Immature natural killer cell (primary cell): ENCODE measurements around the gene PARK7. TPM values are rescaled to one million over a fixed set of nuclear protein-coding genes. Genes with fewer than 3 reads are reported as not detected.

Experiments used
- DNase-seq, 3 donors: peaks; one replicate each; pipeline ENCODE4 v3.0.0; 2022; ENCODE audit warnings: mixed read lengths in 1 of 3
- H3K27ac Mint-ChIP-seq, 6 donors: one replicate each; pipeline ENCODE4 v1.8.0; 2020; ENCODE audit warnings: mixed read lengths in 6 of 6, mild to moderate bottlenecking in 5 of 6, inconsistent platforms in 4 of 6, moderate library complexity in 3 of 6
- H3K27me3 Mint-ChIP-seq, 3 donors: one replicate each; pipeline ENCODE4 v1.8.0; 2020 to 2021; ENCODE audit warnings: low read depth in 3 of 3, mild to moderate bottlenecking in 3 of 3, mixed read lengths in 3 of 3, moderate library complexity in 3 of 3, inconsistent platforms in 1 of 3
- H3K36me3 Mint-ChIP-seq, 3 donors: one replicate each; pipeline ENCODE4 v1.8.0; 2020; ENCODE audit warnings: mixed read lengths in 3 of 3, inconsistent platforms in 2 of 3, mild to moderate bottlenecking in 2 of 3
- H3K4me1 Mint-ChIP-seq, 2 donors: one replicate each; pipeline ENCODE4 v1.8.0; 2020; ENCODE audit warnings: inconsistent platforms in 2 of 2, mild to moderate bottlenecking in 2 of 2, mixed read lengths in 2 of 2, moderate library complexity in 1 of 2
- H3K4me3 Mint-ChIP-seq, 5 donors: one replicate each; pipeline ENCODE4 v1.8.0; 2020; ENCODE audit warnings: mild to moderate bottlenecking in 5 of 5, mixed read lengths in 5 of 5, inconsistent platforms in 3 of 5, moderate library complexity in 3 of 5
- H3K9me3 Mint-ChIP-seq, 6 donors: one replicate each; pipeline ENCODE4 v1.8.0; 2020; ENCODE audit warnings: mild to moderate bottlenecking in 6 of 6, mixed read lengths in 6 of 6, inconsistent platforms in 4 of 6, moderate library complexity in 3 of 6
- polyA plus RNA-seq, 3 donors: library from polyadenylated mRNA; unstranded; fragments of 300-500 nt; fragmentation: Illumina TruSeq; gene quantifications; one replicate each; pipeline ENCODE4 v1.2.3, GENCODE V29; 2021

The PARK7 gene
- polyA plus RNA-seq, 3 donors from 2014 or later, result 400 to 579 (median 427) TPM

- H3K27ac Mint-ChIP-seq, result no peak overlapping the region
Observed at GRCh38 chr1:8019229-8019620, 57.7 kb downstream of the PARK7 start.

DNA sequence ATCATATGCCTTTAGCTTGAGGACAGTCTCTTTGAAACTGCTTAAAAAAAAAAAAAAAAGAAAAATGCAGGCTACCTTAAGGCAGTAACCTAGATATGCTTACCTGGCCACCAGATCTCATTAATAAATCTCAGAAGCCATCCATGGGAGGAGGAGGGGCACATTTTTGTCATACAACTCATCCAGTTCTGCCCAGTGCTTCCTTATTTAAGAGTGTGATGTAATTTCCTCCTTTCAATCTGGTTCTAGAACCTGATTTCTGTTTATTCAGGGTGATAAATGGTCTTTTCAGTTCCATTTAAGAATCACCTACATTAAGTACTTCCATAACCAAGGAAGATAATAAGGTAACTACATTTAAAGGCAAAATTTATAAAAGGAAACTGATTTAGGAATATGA is 58.5 kb downstream of the PARK7 start:
- H3K36me3 Mint-ChIP-seq, result no peaks in the 10 kb centered on the region
- H3K4me1 Mint-ChIP-seq, result peaks cover under 1 to 2% of the 10 kb centered on the region in 2 donors
- no peak overlapping the region for H3K4me3 Mint-ChIP-seq
- no peak overlapping the region for H3K27ac Mint-ChIP-seq
- H3K9me3 Mint-ChIP-seq, result no peaks in the 10 kb centered on the region
- no peak for DNase-seq
- peaks cover 8 to 14% (median 9%) of the 10 kb centered on the region in 3 donors for H3K27me3 Mint-ChIP-seq

More at GRCh38 chr1:8019229-8019620, 57.7 kb downstream of the PARK7 start:
- Mint-ChIP-seq H3K4me3 (no peak overlapping the region), H3K36me3 (no peaks in the 10 kb centered on the region), H3K27me3 (peaks cover 8 to 11% (median 9%) of the 10 kb centered on the region in 3 donors), H3K9me3 (no peaks in the 10 kb centered on the region), H3K4me1 (no peaks in the 10 kb centered on the region)
- no peak for DNase-seq

DNA sequence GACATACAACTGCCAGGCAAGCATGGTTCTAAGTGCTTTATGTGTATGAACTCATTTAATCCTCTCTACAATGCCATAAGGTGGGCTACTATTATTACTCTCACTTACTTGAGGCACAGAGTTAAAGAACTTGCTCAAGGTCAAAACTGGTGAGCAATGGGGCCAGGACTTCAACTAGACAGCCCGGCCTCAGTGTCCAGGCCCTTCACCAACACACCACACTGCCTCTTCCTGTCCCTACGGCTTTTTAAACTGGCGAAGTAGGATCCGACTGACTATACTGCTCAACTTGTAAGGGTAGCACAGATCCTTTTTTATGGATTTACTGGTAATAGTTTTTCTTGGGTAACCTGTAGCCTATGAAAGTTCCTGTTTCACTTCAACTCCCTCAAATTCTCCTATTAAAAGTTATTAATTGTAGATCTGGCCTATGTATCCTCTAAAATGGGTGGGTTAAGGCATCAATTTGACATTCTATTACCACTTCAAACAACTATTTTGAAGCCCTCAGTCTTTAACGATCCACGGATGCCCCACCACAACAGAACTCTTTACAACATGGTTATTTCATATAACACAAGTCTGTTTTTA is 60.3 kb downstream of the PARK7 start:
- Mint-ChIP-seq H3K27me3 (peaks cover 9 to 17% (median 15%) of the 10 kb centered on the region in 3 donors), H3K27ac (no peak overlapping the region), H3K9me3 (peaks cover 0 to under 1% (median 0%) of the 10 kb centered on the region in 6 donors), H3K36me3 (no peaks in the 10 kb centered on the region), H3K4me3 (no peak overlapping the region), H3K4me1 (peaks cover 8% of the 10 kb centered on the region in 2 donors)
- DNase-seq, result no peak

- H3K36me3 Mint-ChIP-seq, result no peaks in the 10 kb centered on the region
- H3K4me1 Mint-ChIP-seq, result peaks cover 8 to 11% of the 10 kb centered on the region in 2 donors
- peaks cover 12 to 22% (median 18%) of the 10 kb centered on the region in 3 donors for H3K27me3 Mint-ChIP-seq
- H3K4me3 Mint-ChIP-seq, result no peak overlapping the region
- H3K27ac Mint-ChIP-seq, result no peak overlapping the region
- peaks cover 0 to 2% (median 0%) of the 10 kb centered on the region in 6 donors for H3K9me3 Mint-ChIP-seq
- no peak for DNase-seq
Observed at GRCh38 chr1:8022395-8023286, 61.1 kb downstream of the PARK7 start.

DNA sequence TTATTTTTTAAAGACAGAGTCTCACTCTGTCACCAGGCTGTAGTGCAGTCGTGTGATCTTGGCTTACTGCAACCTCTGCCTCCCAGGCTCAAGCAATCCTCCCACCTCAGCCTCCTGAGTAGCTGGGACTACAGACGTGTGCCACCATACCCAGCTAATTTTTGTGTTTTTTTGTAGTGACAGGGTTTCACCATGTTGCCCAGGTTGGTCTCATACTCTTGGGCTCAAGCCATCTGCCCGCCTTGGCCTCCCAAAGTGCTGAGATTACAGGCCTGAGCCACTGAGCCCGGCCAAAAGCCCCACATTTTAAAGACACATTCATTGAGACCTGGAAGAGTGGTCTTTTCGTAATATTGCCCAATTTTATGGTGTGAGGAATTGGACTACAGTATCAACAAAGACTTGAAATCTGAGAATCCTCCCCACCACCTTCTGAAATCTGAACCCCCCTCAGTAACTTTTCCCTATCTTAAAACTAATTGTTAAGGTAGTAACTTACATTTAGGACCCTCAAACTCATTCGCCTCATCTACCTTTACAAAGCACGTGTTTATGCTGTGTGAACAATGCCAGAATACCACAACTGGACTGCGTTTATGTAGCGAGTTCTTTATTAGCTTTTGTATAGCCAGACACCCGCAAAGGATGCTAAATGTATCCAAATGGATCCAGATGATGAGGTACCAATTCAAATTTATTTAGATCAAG is 61.9 kb downstream of the PARK7 start:
- peaks cover 10 to 18% (median 15%) of the 10 kb centered on the region in 3 donors for H3K27me3 Mint-ChIP-seq
- DNase-seq, result no peak
- no peak overlapping the region for H3K27ac Mint-ChIP-seq
- H3K9me3 Mint-ChIP-seq, result peaks cover 0 to 2% (median 0%) of the 10 kb centered on the region in 6 donors
- no peaks in the 10 kb centered on the region for H3K36me3 Mint-ChIP-seq
- H3K4me1 Mint-ChIP-seq, result peaks cover 8 to 11% of the 10 kb centered on the region in 2 donors
- H3K4me3 Mint-ChIP-seq, result no peak overlapping the region

- Mint-ChIP-seq H3K36me3 (no peaks in the 10 kb centered on the region), H3K9me3 (peaks cover 0 to 2% (median 0%) of the 10 kb centered on the region in 6 donors), H3K4me3 (peak overlapping the region in 1 of 5 donors; percentile 10), H3K4me1 (peaks cover 8 to 11% of the 10 kb centered on the region in 2 donors), H3K27ac (no peak overlapping the region), H3K27me3 (peaks cover 10 to 15% (median 12%) of the 10 kb centered on the region in 3 donors)
- no peak for DNase-seq
Observed at GRCh38 chr1:8023995-8024313, 62.4 kb downstream of the PARK7 start.

DNA sequence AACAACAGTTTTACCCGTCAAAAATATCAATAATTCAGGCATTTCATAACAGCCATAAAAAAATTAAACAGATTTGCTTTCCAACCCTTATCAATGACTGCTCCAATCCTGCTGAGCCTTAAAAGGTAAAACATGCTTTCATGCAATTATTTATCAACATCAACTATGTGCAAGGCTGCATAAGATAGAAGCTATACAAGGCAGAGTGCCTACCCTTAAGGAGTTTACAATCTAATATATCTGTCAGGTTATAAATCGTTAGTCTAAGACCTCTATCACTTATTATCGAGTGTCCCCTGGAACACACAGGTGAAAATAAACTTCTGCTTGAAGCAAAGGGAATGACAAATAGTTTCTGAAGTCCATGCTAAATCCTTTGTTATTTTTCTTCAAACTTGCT is 62.8 kb downstream of the PARK7 start:
- Mint-ChIP-seq H3K27ac (no peak overlapping the region), H3K27me3 (peaks cover 10 to 14% (median 12%) of the 10 kb centered on the region in 3 donors), H3K4me3 (no peak overlapping the region), H3K36me3 (no peaks in the 10 kb centered on the region), H3K9me3 (peaks cover 0 to 2% (median 0%) of the 10 kb centered on the region in 6 donors), H3K4me1 (peaks cover 8 to 11% of the 10 kb centered on the region in 2 donors)
- no peak for DNase-seq

- H3K4me1 Mint-ChIP-seq, result peaks cover 8 to 11% of the 10 kb centered on the region in 2 donors
- peaks cover 10 to 14% (median 12%) of the 10 kb centered on the region in 3 donors for H3K27me3 Mint-ChIP-seq
- peaks cover 0 to 2% (median 0%) of the 10 kb centered on the region in 6 donors for H3K9me3 Mint-ChIP-seq
- peak overlapping the region; percentile 80 to 91 (median 87) for H3K4me3 Mint-ChIP-seq
- no peaks in the 10 kb centered on the region for H3K36me3 Mint-ChIP-seq
- peak overlapping the region; percentile 14 to 79 (median 48) for H3K27ac Mint-ChIP-seq
- peak in 2 of 3 donors; percentile 10 to 14 for DNase-seq
Observed at GRCh38 chr1:8025061-8025670, 63.7 kb downstream of the PARK7 start.

DNA sequence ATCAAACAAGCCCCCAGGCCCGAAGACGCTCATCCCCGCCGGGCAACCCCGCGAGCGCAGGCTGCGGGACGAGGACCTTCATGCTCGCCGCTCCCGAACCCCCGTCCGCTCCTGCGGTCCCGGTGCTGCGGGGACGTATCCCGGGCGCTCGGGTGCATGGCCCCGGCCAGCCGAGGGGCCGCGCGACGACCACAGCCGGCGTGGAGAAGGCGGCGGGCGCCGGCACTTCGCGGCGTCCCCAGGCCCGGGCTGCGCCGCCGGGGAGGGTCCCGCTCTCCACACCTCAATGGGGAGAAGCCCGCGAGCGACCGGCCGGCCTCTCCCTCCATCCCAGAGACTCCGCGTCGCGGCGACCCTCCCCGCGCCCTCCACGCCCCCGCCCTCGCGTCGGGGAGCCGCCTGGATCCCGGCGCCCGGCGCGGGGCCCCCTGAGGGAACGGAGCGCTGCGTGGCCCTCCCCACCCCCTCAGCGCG is 64.2 kb downstream of the PARK7 start:
- peaks cover 8 to 11% of the 10 kb centered on the region in 2 donors for H3K4me1 Mint-ChIP-seq
- peak overlapping the region; percentile 80 to 91 (median 87) for H3K4me3 Mint-ChIP-seq
- H3K36me3 Mint-ChIP-seq, result no peaks in the 10 kb centered on the region
- peak overlapping the region; percentile 14 to 79 (median 48) for H3K27ac Mint-ChIP-seq
- DNase-seq, result no peak
- peaks cover 10 to 14% (median 14%) of the 10 kb centered on the region in 3 donors for H3K27me3 Mint-ChIP-seq
- H3K9me3 Mint-ChIP-seq, result peaks cover 0 to 2% (median 0%) of the 10 kb centered on the region in 6 donors

DNA sequence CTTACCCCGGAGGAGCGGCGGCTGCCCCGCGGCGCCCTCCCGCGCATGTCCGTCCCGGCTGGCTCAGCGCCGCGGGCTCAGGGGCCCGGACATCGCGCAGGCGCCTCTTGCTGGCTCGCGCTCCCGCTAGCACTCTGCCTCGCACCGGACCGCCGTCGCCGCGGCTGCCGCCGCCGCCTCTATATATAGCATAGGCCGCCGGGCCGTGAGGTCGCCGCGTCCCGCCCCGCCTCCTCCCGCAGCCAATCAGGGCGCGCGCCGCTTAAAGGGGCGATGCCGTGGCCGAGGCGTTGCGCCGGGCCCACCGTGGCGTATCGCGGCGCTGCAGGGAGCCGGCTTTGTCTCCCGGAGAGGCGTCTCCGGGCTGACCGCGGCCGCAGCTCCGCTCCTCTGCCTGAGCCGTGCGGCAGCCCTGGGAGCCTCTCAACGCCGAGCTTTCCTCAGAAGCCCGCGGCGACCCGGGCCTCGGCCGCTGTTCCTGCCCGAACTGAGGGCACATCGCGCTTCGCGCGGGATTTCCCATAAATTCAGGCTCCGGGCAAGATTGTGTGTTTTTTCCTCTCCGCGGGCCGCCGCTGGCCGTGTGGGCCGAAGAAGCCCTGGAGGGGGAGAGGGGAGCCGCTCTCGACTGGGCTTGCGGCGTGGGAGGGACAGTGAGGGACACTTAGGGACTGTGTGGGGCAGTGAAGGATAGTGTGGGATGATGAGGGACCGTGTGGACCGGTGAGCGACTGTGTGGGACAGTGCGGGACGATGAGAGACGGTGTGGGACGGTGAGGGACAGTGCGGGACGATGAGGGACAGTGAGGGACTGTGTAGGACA is 64.9 kb downstream of the PARK7 start, which contains the start of gene ERRFI1:
Gene ERRFI1, minus strand, starts transcription at position 157 of the 823 bp plus-strand sequence. CDS start 10,690 bp downstream, outside the sequence.
- H3K27me3 Mint-ChIP-seq, result peaks cover 10 to 14% (median 14%) of the 10 kb centered on the region in 3 donors
- DNase-seq, result peak; percentile 89 to 92 (median 89)
- peak within 1 kb of the TSS; percentile 80 to 91 (median 87) for H3K4me3 Mint-ChIP-seq
- H3K27ac Mint-ChIP-seq, result peak within 1 kb of the TSS; percentile 45 to 79 (median 72)
- peaks cover 8 to 11% of the 10 kb centered on the region in 2 donors for H3K4me1 Mint-ChIP-seq
- peaks cover 0 to 2% (median 0%) of the 10 kb centered on the region in 6 donors for H3K9me3 Mint-ChIP-seq
- no peaks in the 10 kb centered on the region for H3K36me3 Mint-ChIP-seq

DNA sequence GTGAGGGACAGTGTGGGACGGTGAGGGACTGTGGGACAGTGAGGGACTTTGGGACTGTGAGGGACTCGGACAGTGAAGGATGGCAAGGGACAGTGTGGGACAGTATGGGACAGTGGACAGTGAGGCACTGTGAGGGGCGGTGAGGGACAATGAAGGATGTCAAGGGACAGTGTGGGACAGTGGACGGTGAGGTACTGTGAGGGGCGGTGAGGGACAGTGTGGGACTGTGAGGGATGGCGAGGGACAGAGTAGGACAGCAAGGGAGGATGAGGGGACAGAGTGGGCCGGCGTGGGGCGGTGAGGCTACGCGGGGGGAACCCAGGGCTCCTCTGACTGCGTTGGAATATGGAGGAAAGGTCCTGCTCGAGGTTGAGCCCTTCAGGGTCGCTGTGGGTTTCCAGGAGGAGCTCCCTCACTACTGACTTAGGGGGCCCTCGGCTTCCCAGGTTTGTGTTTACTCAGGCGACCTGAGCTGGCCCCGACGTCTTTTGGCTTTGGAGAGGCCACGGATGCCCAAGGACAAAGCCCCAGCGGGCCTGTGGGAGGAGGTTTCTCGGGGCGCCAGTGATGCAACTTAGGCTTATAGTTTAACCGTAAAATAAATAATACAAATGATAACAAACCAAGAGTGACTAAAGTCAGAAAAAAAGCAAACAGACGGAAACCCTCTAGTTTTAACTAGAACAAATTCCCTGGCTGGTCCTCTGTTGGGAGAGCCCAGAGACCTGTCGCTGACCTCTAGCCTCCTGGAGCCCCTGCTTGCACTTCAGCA is 65.7 kb downstream of the PARK7 start:
- no peaks in the 10 kb centered on the region for H3K36me3 Mint-ChIP-seq
- H3K4me3 Mint-ChIP-seq, result peak overlapping the region; percentile 69 to 79 (median 73)
- peaks cover 8 to 11% of the 10 kb centered on the region in 2 donors for H3K4me1 Mint-ChIP-seq
- H3K27me3 Mint-ChIP-seq, result peaks cover 10 to 14% (median 14%) of the 10 kb centered on the region in 3 donors
- peak overlapping the region in 5 of 6 donors; percentile 35 to 78 (median 65) for H3K27ac Mint-ChIP-seq
- DNase-seq, result no peak
- H3K9me3 Mint-ChIP-seq, result peaks cover 0 to 2% (median 0%) of the 10 kb centered on the region in 6 donors
